A549 (cell line): ENCODE results near the gene NCAPH2. TPM values are rescaled to one million over a fixed set of nuclear protein-coding genes. Genes with fewer than 3 reads are reported as not detected.

Experiments used
- ATAC-seq, 2 experiments: fragments of 200-7000 bp in 1 of 2; fragments of >200 bp in 1 of 2; cut with Nextera tagmentation in 1 of 2; cut with Tn5 transposase in 1 of 2; 3 replicates each; pipeline versions ENCODE4 v1.8.0 to v1.9.1; 2018 to 2020; ENCODE audit warnings: mild to moderate bottlenecking in 1 of 2, moderate library complexity in 1 of 2
- CTCF ChIA-PET: fragments of 300-600 bp; sonication (Branson Sonifier 250); formaldehyde crosslinking; extraction: SDS; loops from one replicate; lab custom pipeline; 2021; ENCODE audit warnings: antibody characterized with exemption, inconsistent platforms; lab: Yijun Ruan, JAX
- POLR2A ChIA-PET: fragments of 350-600 bp; formaldehyde crosslinking; extraction: SDS; loops from one replicate; lab custom pipeline; 2021; ENCODE audit warnings: antibody characterized with exemption, inconsistent platforms; lab: Yijun Ruan, JAX
- DNase-seq, 2 experiments: peaks; one replicate each; pipeline versions ENCODE4 v3.0.0 to v3.0.0-alpha.2; 2011 to 2016; ENCODE audit warnings: low read depth in 1 of 2, low spot score in 1 of 2
- FAIRE-seq: peaks from 2 replicates; lab custom pipeline; 2011; peaks lifted over from hg19 to GRCh38; lab: Jason Lieb, UNC
- H3K27ac ChIP-seq, 2 experiments: fragments of >200 bp; sonication (Bioruptor Twin); formaldehyde crosslinking; 3 replicates each; pipeline ENCODE4 v1.5.1; 2016 to 2017
- H3K4me1 ChIP-seq: fragments of >200 bp; sonication (Bioruptor Twin); formaldehyde crosslinking; 3 replicates; pipeline ENCODE4 v1.6.1; 2016
- H3K4me2 ChIP-seq: fragments of >200 bp; sonication (Bioruptor Twin); formaldehyde crosslinking; 3 replicates; pipeline ENCODE4 v1.6.1; 2016
- H3K4me3 ChIP-seq: fragments of >200 bp; sonication (Bioruptor Twin); formaldehyde crosslinking; 3 replicates; pipeline ENCODE4 v1.5.1; 2016
- H3K9me3 ChIP-seq: fragments of >200 bp; sonication (Bioruptor Twin); formaldehyde crosslinking; 3 replicates; pipeline ENCODE4 v1.6.1; 2016
- CBX2 ChIP-seq: fragments of 200-600 bp; sonication (generic); IDR thresholded peaks from 2 replicates; pipeline ENCODE4 v1.6.1; 2016; ENCODE audit warnings: low read depth, mild to moderate bottlenecking, borderline replicate concordance
- CHD2 ChIP-seq: fragments of 150-350 bp; IDR thresholded peaks from 2 replicates; pipeline ENCODE4 v1.6.1; 2014; ENCODE audit warnings: low read length; ENCODE audit not compliant: partially characterized antibody
- EHF ChIP-seq: fragments of 250-450 bp; sonication (Bioruptor Pico); IDR thresholded peaks from 2 replicates; pipeline ENCODE4 v1.5.0; 2020; ENCODE audit warnings: mild to moderate bottlenecking
- ESRRA ChIP-seq: fragments of 150-350 bp; IDR thresholded peaks from 2 replicates; pipeline ENCODE4 v1.6.1; 2014; ENCODE audit warnings: mild to moderate bottlenecking, low read length, borderline replicate concordance
- FOSL2 ChIP-seq, 2 experiments: fragments of 450-650 bp in 1 of 2; fragments of >200 bp in 1 of 2; sonication (Bioruptor Twin) in 1 of 2; formaldehyde crosslinking; IDR thresholded peaks; 2 replicates each; pipeline versions ENCODE4 v1.5.0 to v1.6.1; 2016 to 2020; ENCODE audit warnings: mild to moderate bottlenecking in 1 of 2, moderate library complexity in 1 of 2
- HEYL ChIP-seq: fragments of 250-450 bp; sonication (Bioruptor Pico); IDR thresholded peaks from 2 replicates; pipeline ENCODE4 v1.8.0; 2021; ENCODE audit warnings: mild to moderate bottlenecking, moderate library complexity
- HOXA7 ChIP-seq: fragments of 250-450 bp; sonication (Bioruptor Pico); IDR thresholded peaks from 2 replicates; pipeline ENCODE4 v1.5.0; 2020; ENCODE audit warnings: mild to moderate bottlenecking, moderate library complexity
- HOXB13 ChIP-seq: fragments of 250-450 bp; sonication (Bioruptor Pico); IDR thresholded peaks from 2 replicates; pipeline ENCODE4 v1.5.0; 2020; ENCODE audit warnings: low read depth, mild to moderate bottlenecking, moderate library complexity
- HOXB5 ChIP-seq: fragments of 250-450 bp; sonication (Bioruptor Pico); IDR thresholded peaks from 2 replicates; pipeline ENCODE4 v1.5.0; 2020; ENCODE audit warnings: mild to moderate bottlenecking, moderate library complexity
- JUN ChIP-seq, 2 experiments: fragments of >200 bp; sonication (Bioruptor Twin); formaldehyde crosslinking; IDR thresholded peaks; 2 replicates in 1 of 2; 3 replicates in 1 of 2; pipeline ENCODE4 v1.6.1; 2016 to 2017
- JUNB ChIP-seq: fragments of >200 bp; sonication (Bioruptor Twin); formaldehyde crosslinking; IDR thresholded peaks from 2 replicates; pipeline ENCODE4 v1.6.1; 2016
- KDM5A ChIP-seq: fragments of 200-600 bp; sonication (generic); IDR thresholded peaks from 2 replicates; pipeline ENCODE4 v1.6.1; 2016; ENCODE audit warnings: antibody characterized with exemption, mild to moderate bottlenecking
- MAZ ChIP-seq: fragments of 150-350 bp; IDR thresholded peaks from 2 replicates; pipeline ENCODE4 v1.6.1; 2014; ENCODE audit warnings: antibody characterized with exemption, low read depth, low read length, borderline replicate concordance
- MYC ChIP-seq: IDR thresholded peaks from 2 replicates; pipeline ENCODE4 v1.6.1; 2012; ENCODE audit warnings: mild to moderate bottlenecking, inconsistent platforms, low read length, improper control_type of control experiment, borderline replicate concordance
- NPAS2 ChIP-seq: fragments of 250-450 bp; sonication (Bioruptor Pico); IDR thresholded peaks from 2 replicates; pipeline ENCODE4 v1.8.0; 2022; ENCODE audit warnings: mild to moderate bottlenecking, moderate library complexity, borderline replicate concordance
- POLR2A ChIP-seq: IDR thresholded peaks from 2 replicates; pipeline ENCODE4 v1.6.1; 2012; ENCODE audit warnings: mild to moderate bottlenecking, low read length
- POLR2AphosphoS2 ChIP-seq: conservative IDR thresholded peaks from 2 replicates; pipeline ENCODE4 v1.6.1; 2012; ENCODE audit warnings: low read length, improper control_type of control experiment, inconsistent platforms
- RARB ChIP-seq: fragments of 250-450 bp; sonication (Bioruptor Pico); IDR thresholded peaks from 2 replicates; pipeline ENCODE4 v1.8.0; 2021; ENCODE audit warnings: mild to moderate bottlenecking, moderate library complexity
- RCOR1 ChIP-seq: fragments of 150-350 bp; IDR thresholded peaks from 2 replicates; pipeline ENCODE4 v1.6.1; 2014; ENCODE audit warnings: antibody characterized with exemption, low read length, low read depth
- ZC3H11A ChIP-seq: fragments of 450-650 bp; IDR thresholded peaks from 2 replicates; pipeline ENCODE4 v1.6.1; 2014; ENCODE audit warnings: antibody characterized with exemption, mild to moderate bottlenecking
- ZFP36 ChIP-seq: fragments of 450-650 bp; IDR thresholded peaks from 2 replicates; pipeline ENCODE4 v1.6.1; 2014; ENCODE audit warnings: borderline replicate concordance; ENCODE audit not compliant: partially characterized antibody
- ZNF302 ChIP-seq: fragments of 250-450 bp; sonication (Bioruptor Pico); IDR thresholded peaks from 2 replicates; pipeline ENCODE4 v1.9.0; 2021; ENCODE audit warnings: inconsistent platforms, mild to moderate bottlenecking, moderate library complexity
- WGBS: methylation state at CpG from one replicate; pipeline ENCODE4 v1.1.6; 2017; ENCODE audit errors: missing lambda C conversion rate; 5-methylcytosine and 5-hydroxymethylcytosine counted together
- polyA plus RNA-seq, 4 experiments: library from polyadenylated mRNA; depleted of rRNA in 3 of 4; stranded (reverse); fragments of >200 nt; fragmentation: RNase III in 1 of 4; extraction: RNeasy Plus Mini Kit Qiagen cat#74134 plus additional on column Dnase treatment in 1 of 4; gene quantifications; 2 replicates in 3 of 4; 3 replicates in 1 of 4; pipeline ENCODE4 v1.2.3, GENCODE V29; 2011 to 2017
- TF ChIP-seq, protein P1 (sequence below): IDR thresholded peaks from 2 replicates; pipeline ENCODE4 v1.6.1; 2012
- TF ChIP-seq, protein P2 (sequence below): fragments of >200 bp; sonication (Bioruptor Twin); formaldehyde crosslinking; IDR thresholded peaks from 2 replicates; pipeline ENCODE4 v1.6.1; 2016
- TF ChIP-seq, protein P3 (sequence below): fragments of 150-350 bp; IDR thresholded peaks from 2 replicates; pipeline ENCODE4 v1.6.1; 2014; ENCODE audit warnings: low read depth, mild to moderate bottlenecking, low read length

Gene NCAPH2
- polyA plus RNA-seq, 2 of the 4 experiments (the other 2 are of a cell fraction): 14.3 to 27.7 TPM

DNA sequence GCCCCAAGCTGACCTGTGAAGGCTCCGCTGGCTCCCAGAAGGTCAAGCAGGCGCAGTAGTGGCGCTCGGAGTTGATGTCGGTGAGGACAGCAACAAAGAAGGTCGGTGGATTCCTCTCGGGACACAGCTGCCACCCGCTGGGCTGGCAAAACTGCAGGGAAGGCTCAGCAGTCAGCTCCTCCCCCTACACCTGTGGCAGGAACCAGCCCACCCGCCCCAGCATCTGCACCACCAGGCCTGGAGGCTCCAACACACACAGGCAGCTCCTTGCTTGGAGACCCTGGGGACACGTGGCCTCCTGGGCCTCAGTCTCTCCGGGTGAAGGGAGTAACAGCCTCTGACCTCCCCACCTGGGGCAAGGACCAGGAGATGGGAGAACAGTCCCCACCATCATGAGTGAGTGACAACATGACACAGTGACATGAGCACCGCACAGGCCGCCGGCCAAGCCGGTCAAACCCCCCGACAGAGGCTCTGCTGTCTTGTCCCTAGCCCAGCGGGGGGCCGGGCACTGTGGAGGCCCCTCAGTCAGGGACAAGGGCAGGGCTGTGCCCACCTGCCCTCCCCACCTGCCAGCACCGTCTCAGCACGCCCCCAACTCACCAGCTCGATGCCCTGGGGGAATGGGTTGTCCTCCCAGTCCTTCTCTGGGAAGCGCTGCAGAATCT lies 40.1 kb upstream of the NCAPH2 start:
- CTCF ChIA-PET: interaction anchor here (0.6 to 1.3 kb wide), 5 partner anchors 9 to 102 kb away, joined by 3 to 5 read pairs (median 4); no protein-coding TSS in a partner anchor
- DNase-seq (no peak), FAIRE-seq (no peak), ATAC-seq (no peak)
- Histone ChIP-seq H3K9me3 (no peaks in the 10 kb centered on the region), H3K4me2 (no peak overlapping the region), H3K4me1 (peaks cover 8% of the 10 kb centered on the region; the same call in 1 of the 3 replicates), H3K27ac (no peak overlapping the region), H3K4me3 (no peak overlapping the region)
- TF ChIP-seq POLR2A: no peak
- no peak for TF ChIP-seq CHD2
- TF ChIP-seq RARB (CRISPR knock-in tag): no peak
- no peak for TF ChIP-seq HOXA7
- TF ChIP-seq, protein P1, sequence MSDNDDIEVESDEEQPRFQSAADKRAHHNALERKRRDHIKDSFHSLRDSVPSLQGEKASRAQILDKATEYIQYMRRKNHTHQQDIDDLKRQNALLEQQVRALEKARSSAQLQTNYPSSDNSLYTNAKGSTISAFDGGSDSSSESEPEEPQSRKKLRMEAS: no peak
- POLR2A ChIA-PET: no interaction called here
- WGBS: 88% methylated on average over 10 of the region's 22 CpGs

DNA sequence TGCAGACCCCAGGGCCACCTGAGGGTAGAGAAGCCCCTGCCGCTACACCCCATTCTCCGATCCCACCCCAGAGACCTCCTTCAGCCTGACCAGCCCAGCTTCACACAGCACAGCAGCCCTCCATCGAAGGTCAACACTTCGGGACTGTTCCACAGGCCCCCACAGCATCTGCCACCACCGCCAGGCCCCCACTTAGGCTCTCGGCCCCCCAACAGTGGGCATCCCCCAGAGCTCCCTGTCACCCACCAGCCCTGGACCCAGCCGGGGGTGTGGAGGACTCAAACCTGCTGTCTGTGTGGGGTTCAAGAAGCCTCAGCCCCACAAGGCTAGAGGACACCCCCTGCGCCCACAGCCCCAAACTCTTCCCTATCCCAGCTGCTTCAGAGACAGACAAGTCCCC lies 39.4 kb upstream of the NCAPH2 start:
- Histone ChIP-seq H3K27ac (no peak overlapping the region), H3K9me3 (no peaks in the 10 kb centered on the region), H3K4me1 (peaks cover 9% of the 10 kb centered on the region; the same call in 1 of the 3 replicates), H3K4me2 (no peak overlapping the region)
- ATAC-seq (no peak), DNase-seq (no peak)
- ChIA-PET POLR2A (no interaction called here), CTCF (interaction anchor here (0.5 to 1.3 kb wide), 4 partner anchors 12 to 202 kb away, joined by 3 to 5 read pairs (median 4); no protein-coding TSS in a partner anchor)
- WGBS: 90% methylated on average over 2 of the region's 8 CpGs
- TF ChIP-seq ZC3H11A: no peak
- no peak for TF ChIP-seq JUN (IDR thresholded peaks at IDR 0.05)
- no peak for TF ChIP-seq POLR2AphosphoS2
- no peak for TF ChIP-seq KDM5A
- TF ChIP-seq HEYL (CRISPR knock-in tag): no peak
- no peak for TF ChIP-seq ZNF302 (CRISPR knock-in tag)
- TF ChIP-seq, all 56 proteins: peak for 0
- FAIRE-seq: no peak
- no peak overlapping the region for H3K4me3 ChIP-seq

DNA sequence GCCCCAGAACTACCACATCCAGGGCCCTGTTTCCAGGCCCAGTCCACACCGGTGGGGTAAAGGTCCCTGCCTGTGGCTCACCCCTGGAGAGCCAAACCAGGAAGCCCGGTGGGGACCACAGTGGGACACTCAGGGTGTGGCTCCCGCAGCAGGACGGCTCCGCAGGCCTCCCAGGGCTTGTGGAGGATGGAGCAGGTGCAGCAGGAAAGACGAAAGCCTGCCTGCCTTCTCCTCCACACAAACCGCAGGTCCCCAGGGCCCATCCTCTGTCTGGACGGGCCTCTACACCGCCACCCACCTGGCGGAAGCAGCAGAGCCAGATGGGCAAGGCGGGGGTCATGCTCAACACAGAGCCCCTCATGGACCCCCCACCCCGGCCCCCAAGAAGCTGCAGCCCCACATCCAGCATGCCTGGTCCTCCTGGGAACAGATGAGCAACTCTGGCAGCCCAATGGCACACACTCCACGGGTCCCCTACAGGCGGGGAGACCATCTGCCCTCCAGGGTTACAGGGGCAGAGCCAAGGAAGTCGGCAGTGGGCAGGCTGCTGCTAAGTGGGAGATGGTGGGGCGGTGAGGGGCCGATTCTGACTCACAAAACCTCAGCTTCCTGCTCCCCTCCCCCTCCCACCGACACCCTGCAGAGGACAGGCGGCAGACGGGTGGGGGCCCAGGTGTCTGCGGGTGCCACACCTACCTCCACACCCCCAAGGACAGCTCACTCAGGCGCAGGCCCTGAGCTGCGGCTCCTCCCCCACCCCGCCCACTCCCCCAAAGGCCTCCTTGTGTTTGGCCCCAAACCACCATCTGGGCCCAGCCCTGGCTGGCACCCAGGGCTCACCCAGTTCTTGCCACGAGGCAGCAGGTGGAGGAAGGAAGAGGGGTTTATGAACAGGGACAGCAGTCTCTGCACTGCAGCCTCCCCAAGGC lies 38.4 kb upstream of the NCAPH2 start:
- ATAC-seq (no peak), DNase-seq (no peak), FAIRE-seq (no peak)
- 65% methylated on average over 10 of the region's 25 CpGs for WGBS
- Histone ChIP-seq H3K4me3 (no peak overlapping the region), H3K27ac (no peak overlapping the region), H3K4me1 (peaks cover 13% of the 10 kb centered on the region; the same call in 1 of the 3 replicates), H3K4me2 (no peak overlapping the region), H3K9me3 (no peaks in the 10 kb centered on the region)
- ChIA-PET POLR2A (no interaction called here), CTCF (interaction anchor here (1.1 to 1.3 kb wide), 2 partner anchors 28 to 151 kb away, joined by 3 to 5 read pairs; no protein-coding TSS in a partner anchor)
- TF ChIP-seq HEYL (CRISPR knock-in tag) (no peak), ZC3H11A (no peak), ESRRA (no peak), MAZ (no peak), ZNF302 (CRISPR knock-in tag) (no peak), ZFP36 (no peak), EHF (CRISPR knock-in tag) (no peak), HOXB5 (CRISPR knock-in tag) (no peak), CHD2 (no peak), FOSL2 (IDR thresholded peaks at IDR 0.05) (no peak), FOSL2 (CRISPR knock-in tag; IDR thresholded peaks at IDR 0.05) (no peak), HOXB13 (CRISPR knock-in tag) (no peak), NPAS2 (CRISPR knock-in tag) (no peak), POLR2A (no peak), RCOR1 (no peak), CBX2 (no peak), JUNB (no peak), MYC (no peak)
- TF ChIP-seq, protein P2, sequence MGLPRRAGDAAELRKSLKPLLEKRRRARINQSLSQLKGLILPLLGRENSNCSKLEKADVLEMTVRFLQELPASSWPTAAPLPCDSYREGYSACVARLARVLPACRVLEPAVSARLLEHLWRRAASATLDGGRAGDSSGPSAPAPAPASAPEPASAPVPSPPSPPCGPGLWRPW: no peak
- TF ChIP-seq, protein P3, sequence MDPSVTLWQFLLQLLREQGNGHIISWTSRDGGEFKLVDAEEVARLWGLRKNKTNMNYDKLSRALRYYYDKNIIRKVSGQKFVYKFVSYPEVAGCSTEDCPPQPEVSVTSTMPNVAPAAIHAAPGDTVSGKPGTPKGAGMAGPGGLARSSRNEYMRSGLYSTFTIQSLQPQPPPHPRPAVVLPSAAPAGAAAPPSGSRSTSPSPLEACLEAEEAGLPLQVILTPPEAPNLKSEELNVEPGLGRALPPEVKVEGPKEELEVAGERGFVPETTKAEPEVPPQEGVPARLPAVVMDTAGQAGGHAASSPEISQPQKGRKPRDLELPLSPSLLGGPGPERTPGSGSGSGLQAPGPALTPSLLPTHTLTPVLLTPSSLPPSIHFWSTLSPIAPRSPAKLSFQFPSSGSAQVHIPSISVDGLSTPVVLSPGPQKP: no peak
